Keratinocyte (primary cell): ENCODE measurements around the gene PEMT. TPM values are rescaled to one million over a fixed set of nuclear protein-coding genes. Genes with fewer than 3 reads are reported as not detected.

Source experiments
- DNase-seq: peaks from one replicate; pipeline ENCODE4 v3.0.0-alpha.2; 2011; ENCODE audit warnings: low read depth, missing footprints, low spot score
- FAIRE-seq: peaks from 2 replicates; lab custom pipeline; 2011; peaks lifted over from hg19 to GRCh38; lab: Jason Lieb, UNC
- H2AFZ ChIP-seq: 2 replicates; pipeline ENCODE4 v1.6.0; 2012; ENCODE audit warnings: low read length, control low read depth, inconsistent platforms; ENCODE audit not compliant: control insufficient read depth
- H3K27ac ChIP-seq: 2 replicates; pipeline ENCODE4 v1.5.1; 2011; ENCODE audit warnings: low read length; ENCODE audit not compliant: control insufficient read depth, insufficient read depth
- H3K27me3 ChIP-seq: 3 replicates; pipeline ENCODE4 v1.6.0; 2011; ENCODE audit warnings: low read length; ENCODE audit not compliant: control insufficient read depth, insufficient read depth; ENCODE audit errors: extremely low read depth
- H3K36me3 ChIP-seq, 2 experiments: 2 replicates in 1 of 2; 3 replicates in 1 of 2; pipeline ENCODE4 v1.5.1; 2011; ENCODE audit warnings: low read length in 2 of 2, mild to moderate bottlenecking in 1 of 2; ENCODE audit not compliant: control insufficient read depth in 2 of 2, insufficient read depth in 2 of 2; ENCODE audit errors: extremely low read depth in 1 of 2
- H3K4me1 ChIP-seq: 3 replicates; pipeline ENCODE4 v1.5.1; 2011; ENCODE audit warnings: low read length; ENCODE audit not compliant: control insufficient read depth, insufficient read depth; ENCODE audit errors: extremely low read depth
- H3K4me2 ChIP-seq: 3 replicates; pipeline ENCODE4 v1.6.0; 2011; ENCODE audit warnings: low read depth, low read length; ENCODE audit not compliant: control insufficient read depth, insufficient read depth; ENCODE audit errors: extremely low read depth
- H3K4me3 ChIP-seq, 3 experiments: fragments of 200-600 bp in 1 of 3; sonication (generic) in 1 of 3; 2 replicates in 2 of 3; 3 replicates in 1 of 3; pipeline ENCODE4 v1.5.1; 2011 to 2016; ENCODE audit warnings: low read length in 3 of 3, mild to moderate bottlenecking in 3 of 3, control low read depth in 2 of 3, inconsistent platforms in 1 of 3, low read depth in 1 of 3, mixed read lengths in 1 of 3, mixed run types in 1 of 3, moderate library complexity in 1 of 3; ENCODE audit not compliant: control insufficient read depth in 2 of 3, insufficient read depth in 2 of 3; ENCODE audit errors: extremely low read depth in 1 of 3
- H3K79me2 ChIP-seq: 2 replicates; pipeline ENCODE4 v1.6.0; 2012; ENCODE audit warnings: low read length; ENCODE audit not compliant: control insufficient read depth, insufficient read depth
- H3K9ac ChIP-seq: 3 replicates; pipeline ENCODE4 v1.6.0; 2011; ENCODE audit warnings: low read length; ENCODE audit not compliant: control insufficient read depth, insufficient read depth; ENCODE audit errors: extremely low read depth
- H3K9me1 ChIP-seq: 3 replicates; pipeline ENCODE4 v1.6.0; 2011; ENCODE audit warnings: low read length; ENCODE audit not compliant: control insufficient read depth, insufficient read depth; ENCODE audit errors: extremely low read depth
- H3K9me3 ChIP-seq: 2 replicates; pipeline ENCODE4 v1.5.1; 2012; ENCODE audit warnings: low read depth, low read length; ENCODE audit not compliant: control insufficient read depth
- H4K20me1 ChIP-seq: 3 replicates; pipeline ENCODE4 v1.6.0; 2011; ENCODE audit warnings: low read length; ENCODE audit not compliant: control insufficient read depth, insufficient read depth; ENCODE audit errors: extremely low read depth
- CTCF ChIP-seq, 3 experiments: IDR thresholded peaks in 1 of 3; conservative IDR thresholded peaks in 1 of 3; optimal IDR thresholded peaks in 1 of 3; 2 replicates in 2 of 3; 3 replicates in 1 of 3; pipeline versions ENCODE3 to v1.5.1; 2011; ENCODE audit warnings: low read length in 3 of 3, mild to moderate bottlenecking in 3 of 3, moderate library complexity in 2 of 3, control low read depth in 1 of 3, inconsistent platforms in 1 of 3; ENCODE audit not compliant: insufficient read depth in 2 of 3; ENCODE audit errors: extremely low read depth in 1 of 3
- EZH2 ChIP-seq: IDR thresholded peaks from one replicate; pipeline ENCODE4 v1.6.1; 2012; ENCODE audit warnings: inconsistent platforms, mild to moderate bottlenecking, low read length, moderate library complexity
- dilution Hi-C: fragments of 300-500 bp; cut with MboI; formaldehyde crosslinking; loops from one replicate; pipeline ENCODE4 v1.7.0; 2020; ENCODE audit warnings: low sequenced_read_pairs; ENCODE audit not compliant: extremely low pct_ligation_motif_present
- polyA plus RNA-seq, 5 experiments: library from polyadenylated mRNA; depleted of rRNA in 3 of 5; stranded (reverse) in 3 of 5; stranded (forward) in 1 of 5; unstranded in 1 of 5; fragments of >200 nt; gene quantifications; 1 replicate in 1 of 5; 2 replicates in 3 of 5; 3 replicates in 1 of 5; pipeline versions ENCODE4 v1.2.1 to v1.2.3, GENCODE V29; 2011 to 2012; ENCODE audit warnings: missing spikeins in 2 of 5, low read depth in 1 of 5, low replicate concordance in 1 of 5

The PEMT gene
- polyA plus RNA-seq, 1 donor (not counting 4 experiments of a cell fraction or from before 2014, with no cell fraction given): 17.7 TPM

- H3K4me1 ChIP-seq: peaks cover 10% of the 10 kb centered on the region
- H3K36me3 ChIP-seq: no peaks in the 10 kb centered on the region
- peaks cover 59% of the 10 kb centered on the region for H3K27me3 ChIP-seq
- H3K79me2 ChIP-seq: no peaks in the 10 kb centered on the region
- H3K9ac ChIP-seq: no peak overlapping the region
- no peak overlapping the region for H3K27ac ChIP-seq
- H3K9me3 ChIP-seq: no peaks in the 10 kb centered on the region
- H3K4me3 ChIP-seq: no peak overlapping the region
- DNase-seq: no peak
- H3K4me2 ChIP-seq: no peak overlapping the region
- no peaks in the 10 kb centered on the region for H3K9me1 ChIP-seq
- no peak overlapping the region for H2AFZ ChIP-seq
- TF ChIP-seq CTCF (optimal IDR thresholded peaks at IDR 0.05 in 1 of 3, IDR thresholded peaks at IDR 0.05 in 1 of 3, conservative IDR thresholded peaks at IDR 0.05 in 1 of 3; ENCODE audit: extremely low read depth in 1 of 3, insufficient read depth in 2 of 3, low read length in 3 of 3) (no peak), EZH2 (no peak)
- H4K20me1 ChIP-seq: peaks cover 38% of the 10 kb centered on the region
- dilution Hi-C loops: no loop called here
- no peak for FAIRE-seq
Measured at GRCh38 chr17:17512866-17513265, 78.6 kb downstream of the PEMT start.

GRCh38 chr17:17511881-17512858 is 79.3 kb downstream of the PEMT start:
- DNase-seq (peak; percentile 59), FAIRE-seq (peak; percentile 94)
- no peak overlapping the region for H3K4me2 ChIP-seq
- TF ChIP-seq CTCF (optimal IDR thresholded peaks at IDR 0.05 in 1 of 3, IDR thresholded peaks at IDR 0.05 in 1 of 3, conservative IDR thresholded peaks at IDR 0.05 in 1 of 3; ENCODE audit: extremely low read depth in 1 of 3, insufficient read depth in 2 of 3, low read length in 3 of 3) (no peak), EZH2 (no peak)
- H3K4me3 ChIP-seq: no peak overlapping the region
- H2AFZ ChIP-seq: no peak overlapping the region
- H3K27ac ChIP-seq: no peak overlapping the region
- H3K9me1 ChIP-seq: no peaks in the 10 kb centered on the region
- dilution Hi-C loops: no loop called here
- H3K36me3 ChIP-seq: no peaks in the 10 kb centered on the region
- H4K20me1 ChIP-seq: peaks cover 38% of the 10 kb centered on the region
- no peaks in the 10 kb centered on the region for H3K79me2 ChIP-seq
- peaks cover 10% of the 10 kb centered on the region for H3K4me1 ChIP-seq
- no peaks in the 10 kb centered on the region for H3K9me3 ChIP-seq
- H3K9ac ChIP-seq: no peak overlapping the region
- peaks cover 52% of the 10 kb centered on the region for H3K27me3 ChIP-seq
